Gastrocnemius medialis (tissue), 4 donors: ENCODE results near the gene GEN1.

Source experiments
- POLR2A ChIP-seq, 2 donors: fragments of 450-650 bp; IDR thresholded peaks; one replicate each; pipeline ENCODE4 v1.6.1; 2017; ENCODE audit warnings: antibody characterized with exemption in 2 of 2, mild to moderate bottlenecking in 2 of 2, moderate library complexity in 2 of 2
- TF ChIP-seq, protein P1 (sequence below), 5 experiments: fragments of 450-650 bp in 3 of 5; fragments of 200-600 bp in 2 of 5; sonication (generic) in 2 of 5; IDR thresholded peaks in 4 of 5; conservative IDR thresholded peaks in 1 of 5; 1 replicate in 4 of 5; 2 replicates in 1 of 5; pipeline ENCODE4 v1.5.1; 2016 to 2019; ENCODE audit warnings: antibody characterized with exemption in 5 of 5, mild to moderate bottlenecking in 3 of 5, moderate library complexity in 3 of 5

DNA sequence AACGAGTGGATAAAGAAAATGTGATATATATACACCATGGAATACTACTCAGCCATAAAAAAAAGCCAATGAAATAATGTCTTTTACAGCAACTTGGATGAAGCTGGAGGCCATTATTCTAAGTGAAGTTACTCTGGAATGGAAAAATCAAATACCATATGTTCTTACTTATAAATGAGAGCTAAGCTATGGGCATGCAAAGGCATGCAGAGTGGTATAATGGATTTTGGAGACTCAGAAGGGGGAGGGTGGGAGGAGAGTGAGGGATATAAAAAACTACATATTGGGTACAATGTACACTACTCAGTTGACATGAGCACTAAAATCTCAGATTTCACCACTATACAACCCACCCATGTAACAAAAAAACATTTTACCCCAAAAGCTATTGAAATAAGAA, 60.7 kb downstream of the GEN1 start:
- TF ChIP-seq POLR2A (IDR thresholded peaks at IDR 0.05) = no peak
- TF ChIP-seq, protein P1, sequence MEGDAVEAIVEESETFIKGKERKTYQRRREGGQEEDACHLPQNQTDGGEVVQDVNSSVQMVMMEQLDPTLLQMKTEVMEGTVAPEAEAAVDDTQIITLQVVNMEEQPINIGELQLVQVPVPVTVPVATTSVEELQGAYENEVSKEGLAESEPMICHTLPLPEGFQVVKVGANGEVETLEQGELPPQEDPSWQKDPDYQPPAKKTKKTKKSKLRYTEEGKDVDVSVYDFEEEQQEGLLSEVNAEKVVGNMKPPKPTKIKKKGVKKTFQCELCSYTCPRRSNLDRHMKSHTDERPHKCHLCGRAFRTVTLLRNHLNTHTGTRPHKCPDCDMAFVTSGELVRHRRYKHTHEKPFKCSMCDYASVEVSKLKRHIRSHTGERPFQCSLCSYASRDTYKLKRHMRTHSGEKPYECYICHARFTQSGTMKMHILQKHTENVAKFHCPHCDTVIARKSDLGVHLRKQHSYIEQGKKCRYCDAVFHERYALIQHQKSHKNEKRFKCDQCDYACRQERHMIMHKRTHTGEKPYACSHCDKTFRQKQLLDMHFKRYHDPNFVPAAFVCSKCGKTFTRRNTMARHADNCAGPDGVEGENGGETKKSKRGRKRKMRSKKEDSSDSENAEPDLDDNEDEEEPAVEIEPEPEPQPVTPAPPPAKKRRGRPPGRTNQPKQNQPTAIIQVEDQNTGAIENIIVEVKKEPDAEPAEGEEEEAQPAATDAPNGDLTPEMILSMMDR (IDR thresholded peaks at IDR 0.05 in 4 of 5, conservative IDR thresholded peaks at IDR 0.05 in 1 of 5) = no peak
